Fibroblast of the conjunctiva (primary cell): Measurements from ENCODE around the gene MTA1.

Experiments
- DNase-seq: peaks from one replicate; pipeline ENCODE4 v3.0.0-alpha.2; 2010; ENCODE audit warnings: low read depth

The MTA1 gene

DNA sequence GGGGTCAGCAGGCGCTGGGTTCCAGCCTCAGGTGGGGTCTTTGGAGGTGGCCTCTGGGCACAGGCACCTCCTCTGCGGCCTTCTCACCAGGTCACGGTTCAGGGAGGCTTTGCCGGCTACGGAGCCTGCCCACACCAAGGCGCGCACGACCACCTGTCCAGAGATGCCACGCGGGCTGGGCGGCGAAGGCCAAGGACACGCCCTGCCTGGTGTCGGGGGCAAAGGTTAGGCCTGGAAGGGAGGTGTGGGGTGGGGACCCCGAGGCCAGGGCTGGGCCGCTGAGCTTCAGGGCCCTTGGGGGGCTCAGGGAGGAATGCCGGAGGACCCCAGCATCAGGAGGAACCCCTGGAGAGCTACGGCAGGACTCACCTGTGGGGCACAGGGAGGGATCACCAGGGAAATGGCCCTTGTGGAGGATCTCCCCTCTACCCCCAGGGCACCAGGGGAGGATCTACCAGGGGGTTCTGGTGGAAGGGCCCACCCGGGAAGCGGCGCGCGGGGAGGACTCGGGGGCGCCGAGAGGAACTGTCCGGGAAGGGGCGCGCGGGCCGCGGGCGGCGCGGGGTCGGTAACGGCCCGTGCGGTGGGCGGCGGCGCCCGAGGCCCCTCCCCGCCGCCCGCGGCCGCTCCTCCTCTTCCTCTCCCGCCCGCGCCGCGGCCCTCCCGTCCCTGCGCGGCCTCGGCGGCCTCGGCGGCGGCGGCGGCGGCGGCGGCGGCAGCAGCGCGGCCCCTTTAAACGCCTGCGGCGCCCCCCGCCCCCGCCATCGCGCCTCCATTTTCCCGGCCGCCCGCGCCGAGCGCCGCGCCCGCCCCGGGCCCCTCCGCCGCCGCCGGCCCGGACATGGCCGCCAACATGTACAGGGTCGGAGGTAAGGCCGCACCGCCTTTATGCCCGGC is at the start of gene MTA1:
Gene MTA1 (plus strand): TSS at position 633 of the 897 bp plus-strand sequence. CDS start 209 bp downstream, at position 842.
- no peak for DNase-seq

DNA sequence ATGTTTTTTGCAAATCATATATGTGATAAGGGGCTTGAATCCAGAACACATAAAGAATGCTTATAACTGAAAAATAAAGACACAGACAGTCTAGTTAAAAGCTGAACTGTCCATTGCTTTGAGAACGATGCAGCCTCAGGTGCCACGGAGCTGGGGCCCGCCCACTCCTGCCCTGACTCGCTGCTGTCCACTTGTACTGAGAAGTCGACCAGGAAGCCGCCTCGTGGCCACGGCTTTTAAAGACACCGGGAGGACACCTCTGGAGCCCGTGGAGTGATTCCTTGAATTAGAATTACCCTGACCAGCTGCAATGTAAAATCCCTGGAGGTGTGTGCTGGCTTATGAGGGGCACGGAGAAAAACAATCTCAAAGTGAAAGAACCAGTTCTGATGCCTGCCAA is 45.2 kb upstream of the MTA1 start:
- no peak for DNase-seq

DNA sequence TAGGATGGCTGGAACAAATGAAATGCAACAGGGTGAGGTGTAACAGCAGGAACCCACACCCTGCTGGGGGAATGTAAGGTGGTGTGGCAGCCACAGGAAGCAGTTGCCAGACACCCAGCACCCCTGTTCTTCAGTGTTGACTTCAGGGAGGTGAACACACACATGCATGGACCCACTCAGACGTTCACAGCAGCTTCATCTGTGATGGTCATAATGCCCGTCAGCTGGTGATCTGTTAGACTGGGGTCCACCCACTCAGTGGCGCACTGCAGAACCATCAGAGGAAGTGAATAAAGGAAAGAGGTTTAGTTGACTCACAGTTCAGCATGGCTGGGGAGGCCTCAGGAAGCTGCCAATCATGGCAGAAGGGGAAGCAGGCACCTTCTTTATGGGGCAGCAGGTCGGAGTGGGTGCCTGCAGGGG is 44.0 kb upstream of the MTA1 start:
- DNase-seq: no peak

DNA sequence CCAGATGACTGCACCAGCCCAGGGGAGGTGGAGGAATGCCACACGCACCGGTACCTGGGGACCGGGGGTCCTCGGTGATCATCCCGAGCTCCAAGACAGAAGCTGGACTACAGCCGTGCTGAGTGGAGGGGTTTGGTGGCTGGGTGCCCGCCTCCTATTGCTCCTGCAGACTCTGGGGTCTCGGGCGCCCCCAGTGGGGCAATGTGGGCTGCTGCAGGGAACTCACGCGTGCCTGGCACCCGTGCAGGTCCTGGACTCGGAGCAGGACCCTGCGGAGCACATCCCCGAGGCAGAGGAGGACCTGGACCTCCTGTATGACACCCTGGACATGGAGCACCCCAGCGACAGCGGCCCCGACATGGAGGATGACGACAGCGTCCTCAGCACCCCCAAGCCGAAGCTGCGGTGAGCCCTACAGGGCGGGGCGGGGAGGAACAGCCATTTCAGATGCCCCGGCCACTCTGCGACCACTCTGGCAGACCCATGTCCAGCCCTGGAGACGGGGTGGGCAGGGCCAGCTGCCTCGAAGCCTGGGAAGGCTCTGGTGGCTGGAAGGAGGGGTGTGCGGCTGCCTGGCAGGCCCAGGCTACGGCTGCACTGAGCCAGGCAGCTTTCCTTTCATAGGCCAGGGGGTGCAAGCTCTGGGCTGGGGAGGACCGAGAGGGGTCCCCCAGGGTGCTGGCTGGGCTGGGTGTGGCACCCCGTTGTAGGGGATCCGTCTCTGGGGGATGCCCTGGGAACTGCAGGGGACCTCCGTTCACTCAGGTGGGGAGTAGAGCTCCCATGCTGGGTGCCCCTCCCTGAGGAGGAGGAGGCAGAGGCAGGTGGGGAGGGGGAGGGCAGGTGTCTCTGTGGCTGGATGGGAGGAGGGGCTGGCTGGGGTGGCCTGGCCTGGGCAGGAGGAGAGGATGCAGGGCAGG is 42.8 kb upstream of the MTA1 start:
- no peak for DNase-seq

DNA sequence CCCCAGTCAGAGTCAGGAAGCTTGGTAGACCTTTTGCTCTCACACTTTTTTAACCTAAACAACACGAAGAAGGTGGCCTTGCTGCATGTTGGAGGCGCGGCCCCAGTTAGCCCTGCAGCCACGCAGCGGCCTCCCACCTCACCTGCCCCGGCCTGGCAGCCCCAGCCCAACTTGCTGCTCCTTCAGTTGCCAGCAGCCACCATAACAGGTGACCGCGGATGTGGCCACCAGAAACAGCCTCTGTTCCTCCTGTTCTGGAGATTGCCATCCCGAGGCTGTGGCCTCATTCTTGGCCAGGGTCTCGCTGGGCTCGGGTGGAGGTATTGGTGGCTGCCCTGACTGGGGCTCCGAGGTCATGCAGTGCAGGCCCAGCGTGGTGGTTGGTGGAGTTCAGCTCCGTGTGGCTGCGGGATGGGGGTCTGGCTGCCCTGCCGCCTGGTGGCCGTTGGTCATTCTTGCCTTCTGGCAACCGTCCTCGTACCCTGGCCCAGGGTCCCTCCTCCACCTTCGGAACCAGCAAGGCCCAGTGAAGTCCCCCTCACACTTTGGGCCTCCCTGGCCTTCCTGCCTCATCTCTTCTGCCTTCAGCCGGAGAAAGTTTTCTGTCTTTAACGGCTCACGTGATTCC is 42.0 kb upstream of the MTA1 start:
- DNase-seq: no peak

DNA sequence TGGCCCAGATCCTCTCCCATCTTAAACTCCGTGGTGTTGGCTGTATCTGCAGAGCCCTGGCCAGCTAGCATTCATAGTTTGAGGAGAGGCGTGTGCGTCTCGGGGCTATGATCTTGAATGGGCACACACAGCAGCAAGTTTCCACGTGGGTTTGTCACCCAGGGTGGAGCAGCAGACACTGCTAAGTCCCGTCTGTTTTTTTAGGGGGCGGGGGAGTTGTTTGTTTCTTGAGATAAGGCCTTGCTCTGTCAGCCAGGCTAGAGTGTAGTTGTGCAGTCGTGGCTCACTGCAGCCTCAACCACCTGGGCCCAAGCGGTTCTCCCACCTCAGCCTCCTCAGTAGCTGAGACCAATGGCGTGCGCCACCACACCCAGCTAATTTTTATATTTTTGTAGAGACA is 41.4 kb upstream of the MTA1 start:
- DNase-seq: no peak

DNA sequence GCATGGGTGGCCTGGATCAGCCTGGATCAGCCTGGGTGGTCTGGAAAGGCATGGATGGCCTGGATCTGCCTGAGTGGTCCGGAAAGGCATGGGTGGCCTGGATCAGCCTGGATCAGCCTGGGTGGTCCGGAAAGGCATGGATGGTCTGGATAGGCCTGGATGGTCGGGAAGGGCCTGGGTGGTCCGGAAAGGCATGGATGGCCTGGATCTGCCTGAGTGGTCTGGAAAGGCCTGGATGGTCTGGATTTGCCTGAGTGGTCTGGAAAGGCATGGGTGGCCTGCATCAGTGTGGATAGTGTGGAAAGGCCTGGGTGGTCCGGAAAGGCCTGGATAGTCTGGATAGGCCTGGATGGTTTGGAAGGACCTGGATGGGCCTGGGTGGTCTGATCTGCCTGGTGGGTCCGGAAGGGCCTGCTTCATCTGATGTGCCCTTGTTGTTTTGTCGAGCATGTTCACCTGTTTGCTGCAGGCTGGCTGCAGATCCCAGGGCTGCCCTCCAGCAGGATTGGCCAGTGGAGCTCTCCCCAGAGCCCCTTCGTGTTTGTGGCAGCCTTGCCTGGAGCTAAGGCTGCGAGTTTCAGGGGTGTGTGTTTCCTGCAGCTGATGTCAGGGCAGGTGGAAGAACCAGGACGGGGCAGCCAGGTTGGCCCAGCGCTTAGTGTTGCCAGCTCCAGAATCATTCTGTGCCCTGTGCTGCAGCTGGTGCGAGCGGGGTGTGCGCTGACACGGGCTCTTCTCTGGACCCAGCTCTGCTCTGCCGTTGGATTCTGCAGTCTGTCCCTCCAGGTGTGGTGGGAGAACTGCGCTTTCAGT is 40.5 kb upstream of the MTA1 start:
- DNase-seq: no peak

DNA sequence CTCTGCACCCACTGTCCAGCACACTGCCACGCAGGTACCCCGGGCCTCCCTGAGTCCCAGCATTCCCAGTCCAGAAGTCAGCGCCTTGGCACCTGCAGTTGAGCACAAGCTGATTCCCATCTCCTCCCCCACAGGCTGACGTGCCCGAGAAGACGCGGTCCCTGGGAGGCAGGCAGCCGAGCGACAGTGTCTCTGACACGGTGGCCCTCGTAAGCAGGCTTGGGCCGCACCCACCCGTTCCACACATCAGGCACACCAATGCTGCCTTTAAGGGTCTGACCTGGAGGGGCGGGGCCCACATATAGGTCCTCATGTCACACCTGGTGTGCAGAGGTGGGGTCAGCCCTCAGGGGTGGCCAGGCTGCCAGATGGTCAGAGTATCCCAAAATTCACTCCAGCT is 39.7 kb upstream of the MTA1 start:
- no peak for DNase-seq

DNA sequence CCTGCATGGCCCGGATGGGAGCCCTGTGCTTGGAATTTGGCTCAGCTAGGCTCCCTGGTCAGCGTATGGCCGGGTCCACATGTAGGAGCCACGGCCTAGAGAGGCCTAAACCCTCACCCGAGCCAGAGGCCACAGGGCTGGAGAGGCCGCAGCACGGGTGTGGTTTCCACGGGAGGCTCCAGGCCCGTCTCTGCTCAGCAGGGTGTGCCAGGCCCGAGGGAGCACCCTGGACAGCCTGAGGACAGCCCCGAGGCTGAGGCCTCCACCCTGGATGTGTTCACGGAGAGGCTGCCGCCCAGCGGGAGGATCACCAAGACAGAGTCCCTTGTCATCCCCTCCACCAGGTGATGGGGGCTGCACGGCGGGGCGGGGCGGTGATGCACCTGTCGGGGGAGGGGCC is 38.9 kb upstream of the MTA1 start:
- DNase-seq: no peak

DNA sequence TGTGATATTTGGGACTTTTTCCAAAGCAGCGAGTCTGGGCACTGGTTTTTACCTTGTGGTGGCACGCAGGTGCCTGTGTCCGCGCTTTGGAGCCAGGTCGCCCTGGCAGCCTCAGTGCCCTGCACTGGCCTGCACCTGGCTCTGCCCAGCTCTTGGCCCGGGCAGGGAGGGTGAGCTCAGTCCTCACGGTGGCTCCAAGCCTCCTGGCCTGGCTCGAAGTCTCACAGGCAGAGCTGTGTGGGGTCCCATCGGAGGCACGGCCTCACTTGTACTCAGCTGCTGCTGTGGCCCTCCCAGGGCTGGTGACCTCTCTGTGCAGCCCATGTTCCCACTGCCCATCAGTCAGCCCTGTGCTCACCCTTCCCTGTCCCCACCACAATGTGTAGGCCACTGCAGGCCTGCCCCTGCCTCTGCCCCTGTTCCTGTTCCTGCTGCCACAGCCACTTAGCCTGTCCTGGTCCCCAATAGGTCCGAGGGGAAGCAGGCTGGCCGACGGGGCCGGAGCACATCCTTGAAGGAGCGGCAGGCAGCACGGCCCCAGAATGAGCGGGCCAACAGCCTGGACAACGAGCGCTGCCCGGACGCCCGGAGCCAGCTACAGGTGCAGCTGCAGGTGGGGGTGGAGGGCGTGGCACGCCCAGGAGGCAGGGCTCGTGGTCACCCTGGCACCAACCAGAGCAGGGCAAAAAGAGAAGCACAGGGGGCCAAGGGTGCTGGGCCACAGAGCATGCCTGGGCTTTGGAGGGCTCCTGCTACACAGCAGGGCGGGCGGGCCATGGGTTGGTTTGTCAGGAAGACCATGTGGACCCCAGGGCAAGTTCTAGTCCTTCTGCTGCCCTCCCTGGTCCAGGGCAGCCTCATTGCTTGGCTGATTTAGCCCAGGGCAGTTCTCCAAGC is 37.9 kb upstream of the MTA1 start:
- no peak for DNase-seq

DNA sequence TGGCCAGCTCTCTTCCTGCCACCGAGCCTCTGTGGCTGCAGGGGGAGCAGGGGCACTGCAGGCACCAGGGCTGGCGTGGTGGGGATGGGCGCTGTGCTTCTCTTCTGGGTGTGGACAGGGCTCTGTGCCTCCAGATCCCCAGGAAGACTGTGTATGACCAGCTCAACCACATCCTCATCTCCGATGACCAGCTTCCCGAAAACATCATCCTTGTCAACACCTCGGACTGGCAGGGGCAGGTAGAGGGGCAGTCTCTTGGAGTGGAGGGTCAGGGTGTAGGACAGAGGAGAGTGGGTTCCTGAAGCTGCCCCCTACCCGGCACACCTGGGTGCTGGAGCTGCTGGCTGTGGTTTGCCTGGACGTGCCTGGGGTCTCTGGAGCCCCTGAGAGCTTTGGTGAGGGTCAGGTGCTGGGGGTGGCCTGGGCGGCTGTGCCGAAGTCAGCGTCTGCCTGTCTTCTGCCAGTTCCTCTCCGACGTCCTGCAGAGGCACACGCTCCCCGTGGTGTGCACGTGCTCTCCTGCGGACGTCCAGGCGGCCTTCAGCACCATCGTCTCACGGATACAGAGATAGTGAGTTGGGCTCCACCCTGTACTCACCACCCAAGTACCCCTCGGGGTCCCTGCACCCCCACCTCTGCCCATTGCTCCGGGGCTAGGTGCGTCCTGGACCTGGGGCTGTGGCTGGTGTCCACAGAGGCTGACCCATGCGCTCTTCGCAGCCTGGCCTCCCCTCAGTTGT is 37.1 kb upstream of the MTA1 start:
- no peak for DNase-seq

DNA sequence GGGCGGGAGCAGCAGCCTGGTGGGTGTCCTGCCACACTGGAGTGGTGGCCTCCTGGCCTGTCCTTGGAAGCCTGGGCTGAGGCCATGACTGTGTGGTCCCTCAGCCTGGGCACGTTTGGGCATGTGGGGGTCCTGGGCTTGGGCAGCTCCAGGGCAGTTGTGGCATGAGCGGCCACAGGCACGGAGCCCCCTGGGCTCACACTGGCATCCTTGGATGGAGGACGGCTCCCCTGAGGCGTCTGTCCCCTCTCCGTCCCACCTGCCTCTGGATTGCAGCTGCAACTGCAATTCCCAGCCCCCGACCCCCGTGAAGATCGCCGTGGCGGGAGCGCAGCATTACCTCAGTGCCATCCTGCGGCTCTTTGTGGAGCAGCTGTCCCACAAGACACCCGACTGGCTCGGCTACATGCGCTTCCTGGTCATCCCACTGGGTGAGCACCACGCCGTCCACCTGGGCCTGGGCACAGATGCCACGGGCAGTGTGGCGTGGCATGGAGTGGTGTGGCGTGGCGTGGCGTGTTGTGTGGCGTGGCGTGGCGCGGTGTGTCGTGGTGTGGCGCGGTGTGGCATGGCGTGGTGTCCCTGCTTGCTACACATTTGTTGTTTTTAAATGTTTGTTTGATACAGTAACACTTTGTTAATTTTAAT is 36.4 kb upstream of the MTA1 start:
- no peak for DNase-seq

DNA sequence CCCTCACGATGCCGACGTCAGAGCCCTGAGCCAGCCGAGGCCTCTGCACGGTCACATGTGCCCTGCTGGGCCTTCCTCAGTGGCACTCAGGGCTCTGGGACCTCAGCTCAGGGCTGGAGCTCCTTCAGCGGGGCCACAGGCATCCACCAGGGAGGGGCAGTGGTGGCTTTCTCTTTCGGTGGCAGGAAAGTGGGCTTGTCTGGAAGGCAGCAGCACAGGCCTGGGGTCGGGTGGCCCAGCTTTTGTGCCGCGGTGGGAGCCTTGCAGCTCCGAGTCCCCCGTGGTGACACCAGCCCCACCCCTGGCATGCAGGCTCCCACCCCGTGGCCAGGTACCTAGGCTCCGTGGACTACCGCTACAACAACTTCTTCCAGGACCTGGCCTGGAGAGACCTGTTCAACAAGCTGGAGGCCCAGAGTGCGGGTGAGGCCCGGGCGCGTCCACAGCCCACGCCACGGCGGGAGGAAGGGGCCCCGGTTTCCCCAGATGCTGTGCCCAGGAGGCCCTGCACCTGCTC is 35.5 kb upstream of the MTA1 start:
- no peak for DNase-seq

DNA sequence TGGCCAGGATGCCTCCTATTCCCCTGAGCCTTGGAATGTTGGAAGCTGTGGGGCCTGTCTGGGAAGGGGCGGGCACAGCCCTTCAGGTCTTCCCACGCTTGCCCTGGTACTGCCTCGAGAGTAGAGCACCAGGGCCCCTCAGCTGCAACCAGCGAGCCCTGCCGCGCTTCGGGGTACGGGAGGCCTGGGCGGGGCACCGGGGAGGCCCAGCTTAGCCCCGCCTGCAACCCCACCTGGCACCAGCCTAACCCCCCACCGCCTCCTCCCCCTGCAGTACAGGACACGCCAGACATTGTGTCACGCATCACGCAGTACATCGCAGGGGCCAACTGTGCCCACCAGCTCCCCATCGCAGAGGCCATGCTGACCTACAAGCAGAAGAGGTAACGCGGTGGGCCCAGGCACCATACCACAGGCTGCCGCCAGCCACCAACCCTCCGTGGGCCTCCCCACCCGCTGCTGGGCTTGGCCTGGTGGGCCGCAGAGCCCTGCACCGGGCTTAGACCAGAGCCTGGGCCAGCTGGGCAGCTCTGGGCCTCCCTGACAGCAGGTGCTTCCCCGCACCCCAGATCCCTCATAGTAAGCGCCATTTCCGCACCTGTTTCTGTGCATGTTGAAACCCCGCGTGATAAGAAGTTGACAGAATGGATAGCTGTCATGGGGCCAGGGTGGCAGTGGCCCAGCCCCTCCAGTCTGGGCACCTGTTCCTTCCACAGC is 34.9 kb upstream of the MTA1 start:
- DNase-seq: no peak

DNA sequence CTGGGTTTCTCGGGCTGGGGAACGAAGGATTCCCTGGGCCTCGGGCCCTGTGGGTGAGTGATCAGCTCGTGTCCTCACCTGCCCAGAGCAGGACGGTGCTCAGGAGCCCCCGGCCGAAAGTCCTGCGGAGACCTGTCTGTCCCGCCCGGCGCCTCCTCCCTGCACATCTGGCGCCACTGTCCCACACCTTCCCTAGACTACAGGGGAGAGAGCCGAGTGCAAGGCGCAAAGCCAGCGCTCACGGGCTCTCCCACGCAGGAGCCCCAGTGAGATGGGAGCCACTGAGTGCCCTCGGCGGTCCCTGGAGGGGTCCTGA is 34.3 kb upstream of the MTA1 start:
- DNase-seq: no peak

DNA sequence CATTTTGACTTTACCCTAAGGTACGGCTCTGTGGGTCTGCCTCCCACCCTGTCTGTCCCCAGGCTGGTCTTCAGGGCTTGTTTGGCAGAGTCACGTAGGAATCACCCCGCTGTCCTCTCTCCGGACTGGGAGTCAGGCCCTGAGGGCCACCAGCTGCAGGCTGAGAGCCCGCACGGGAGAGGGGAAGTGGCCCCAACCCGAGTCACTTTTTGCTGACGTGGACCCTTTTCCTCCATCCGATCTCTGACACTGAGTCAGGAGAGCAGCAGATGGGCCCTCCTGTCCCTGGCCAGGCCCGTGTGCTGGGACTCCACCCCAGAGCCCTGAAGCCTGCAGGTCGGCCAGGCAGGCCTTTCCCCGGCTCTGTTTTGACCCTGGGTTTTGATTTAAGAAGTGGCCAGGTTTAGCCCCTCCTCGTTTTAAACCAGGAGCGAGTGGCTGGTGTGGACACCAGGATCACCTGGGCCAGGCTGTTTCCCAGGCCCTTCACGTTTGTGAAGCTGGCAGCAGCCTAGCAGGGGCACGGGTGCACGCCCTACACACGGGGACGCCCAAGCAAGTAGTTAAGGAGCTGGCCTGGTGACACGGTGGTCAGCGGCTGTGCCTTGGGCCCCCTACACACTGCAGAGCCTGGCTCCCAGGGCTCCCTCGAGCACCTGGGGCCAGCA is 33.8 kb upstream of the MTA1 start:
- no peak for DNase-seq

DNA sequence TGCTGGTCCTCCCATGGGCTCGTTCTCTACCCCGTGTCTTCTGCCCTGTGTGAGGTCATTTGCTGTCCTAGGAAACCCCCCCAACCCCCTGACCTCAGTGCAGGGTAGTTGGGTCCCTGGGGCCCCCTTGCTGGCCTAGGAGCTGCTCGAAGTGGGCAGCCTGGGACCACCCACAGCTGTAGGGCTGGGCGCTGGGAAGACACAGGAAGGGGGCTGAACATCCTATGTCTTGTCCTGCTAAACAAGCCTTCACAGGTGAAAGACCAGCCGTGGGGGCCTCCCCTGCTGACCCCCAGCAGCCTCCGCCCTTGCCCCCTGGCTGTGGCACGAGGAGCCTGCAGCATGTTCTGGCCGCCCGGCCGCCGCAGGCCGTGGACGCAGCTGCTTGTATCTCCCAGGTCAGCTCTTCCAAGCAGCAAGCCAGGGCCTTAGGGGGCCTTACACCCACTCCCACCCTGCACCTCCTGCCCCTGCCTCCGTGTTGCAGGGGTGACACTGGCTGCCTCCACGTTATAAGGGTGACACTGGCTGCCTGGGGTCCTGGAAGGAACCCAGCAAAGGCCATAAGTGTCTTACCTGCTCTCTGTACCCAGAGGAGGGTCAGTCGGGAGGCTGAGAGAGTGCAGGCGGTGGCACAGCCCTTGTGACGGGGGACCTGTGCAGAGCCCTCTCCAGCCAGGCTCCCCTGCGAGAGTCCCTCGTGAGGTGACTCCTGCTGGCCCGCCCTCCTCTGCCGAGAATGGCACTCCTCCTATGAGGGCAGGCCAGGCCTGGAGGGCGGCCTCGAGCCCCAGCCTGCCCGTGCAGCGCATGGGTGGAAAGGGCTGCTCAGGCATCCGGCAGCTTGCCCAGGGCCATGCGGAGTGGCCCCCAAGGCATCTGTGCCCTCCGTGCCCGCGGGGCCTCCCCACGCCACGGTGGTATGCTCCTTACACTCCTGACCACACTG is 32.8 kb upstream of the MTA1 start:
- no peak for DNase-seq
